HG02798 (cell line): ENCODE measurements around the gene LPP.
A peak's percentile ranks its signal among the peaks of the same experiment; 100 is the strongest.

Experiments used
- ATAC-seq: cut with Tn5 transposase; IDR thresholded peaks from one replicate; pipeline ENCODE4 v1.9.1; 2021; ENCODE audit warnings: mild to moderate bottlenecking; ENCODE audit not compliant: unreplicated experiment, poor library complexity

The LPP gene

GRCh38 chr3:188671971-188672370, 518.0 kb downstream of the LPP start:
- ATAC-seq, result no peak

GRCh38 chr3:188672840-188673239, 518.9 kb downstream of the LPP start:
- ATAC-seq, result no peak

- ATAC-seq, result no peak
These were observed 519.8 kb downstream of the LPP start for GRCh38 chr3:188673646-188674186.

GRCh38 chr3:188674595-188674994, 520.6 kb downstream of the LPP start:
- ATAC-seq, result no peak

- ATAC-seq, result no peak
These were observed 523.4 kb downstream of the LPP start for GRCh38 chr3:188677344-188677743.

GRCh38 chr3:188680189-188680588, 526.2 kb downstream of the LPP start:
- no peak for ATAC-seq

DNA sequence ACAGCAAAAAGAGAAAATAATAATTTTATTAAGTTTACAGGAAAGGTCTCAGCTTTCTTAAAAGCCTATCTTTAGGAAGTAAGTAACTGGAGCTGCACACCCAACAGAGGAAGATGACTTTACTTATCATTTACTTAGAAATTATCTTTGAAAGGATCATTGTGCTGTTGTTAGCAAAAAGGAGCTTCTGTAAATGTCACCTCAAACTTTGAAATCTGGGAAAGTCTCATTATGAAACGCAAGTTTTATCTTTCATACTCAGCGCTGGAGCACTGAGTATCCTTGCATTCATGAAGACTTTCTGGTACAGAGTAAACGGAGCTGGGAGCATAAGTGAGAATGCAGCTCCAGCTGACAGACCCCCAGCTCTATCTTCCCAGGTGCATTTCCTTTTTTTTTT, 526.6 kb downstream of the LPP start:
- ATAC-seq, result no peak

DNA sequence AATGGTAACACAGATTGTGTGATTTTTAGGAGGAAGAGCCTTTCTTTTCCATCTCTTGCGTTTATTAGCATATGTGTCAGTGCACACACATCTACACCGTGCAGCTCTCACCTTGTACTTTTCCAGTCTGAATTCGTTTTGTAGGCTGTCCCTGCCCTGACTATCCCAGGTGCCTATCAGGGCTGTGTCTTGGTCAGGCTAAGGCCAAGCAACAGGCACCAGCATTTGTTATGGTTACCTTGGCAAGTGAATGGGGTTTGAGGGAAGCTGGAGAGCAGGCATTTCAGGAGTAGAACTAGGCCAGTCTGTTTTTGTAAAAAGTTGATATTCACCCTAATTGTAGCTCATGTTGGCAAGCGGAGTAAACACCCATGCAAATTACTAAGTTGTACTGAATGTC, 528.4 kb downstream of the LPP start:
- ATAC-seq, result no peak

GRCh38 chr3:188683032-188683521, 529.1 kb downstream of the LPP start:
- ATAC-seq, result no peak

- ATAC-seq, result no peak
These were observed 530.3 kb downstream of the LPP start for GRCh38 chr3:188684276-188684675.

GRCh38 chr3:188685789-188686188, 531.8 kb downstream of the LPP start:
- ATAC-seq, result no peak

GRCh38 chr3:188686324-188686723, 532.4 kb downstream of the LPP start:
- no peak for ATAC-seq

- no peak for ATAC-seq
These were observed 533.4 kb downstream of the LPP start for GRCh38 chr3:188687389-188687788.

GRCh38 chr3:188689101-188689574, 535.2 kb downstream of the LPP start:
- ATAC-seq, result no peak

DNA sequence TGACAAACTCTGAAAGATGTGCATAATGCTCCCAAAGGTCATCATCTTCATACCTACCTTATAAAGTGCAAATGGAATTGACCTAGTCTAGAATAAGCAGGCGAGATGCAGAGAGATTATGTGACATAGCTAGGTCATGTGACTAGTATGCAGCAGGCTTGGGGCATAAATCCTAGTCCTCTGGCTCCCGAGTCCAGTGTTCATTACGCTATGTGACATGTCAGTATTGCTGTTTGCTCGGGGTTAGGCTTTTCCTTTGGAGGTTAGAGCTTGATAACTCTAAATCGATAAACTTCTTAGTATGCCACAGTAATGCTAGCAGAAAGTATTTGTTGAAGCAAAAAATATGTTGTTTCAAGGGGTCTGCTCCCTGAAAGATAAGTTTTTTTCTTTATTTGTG, 536.1 kb downstream of the LPP start:
- ATAC-seq, result no peak

DNA sequence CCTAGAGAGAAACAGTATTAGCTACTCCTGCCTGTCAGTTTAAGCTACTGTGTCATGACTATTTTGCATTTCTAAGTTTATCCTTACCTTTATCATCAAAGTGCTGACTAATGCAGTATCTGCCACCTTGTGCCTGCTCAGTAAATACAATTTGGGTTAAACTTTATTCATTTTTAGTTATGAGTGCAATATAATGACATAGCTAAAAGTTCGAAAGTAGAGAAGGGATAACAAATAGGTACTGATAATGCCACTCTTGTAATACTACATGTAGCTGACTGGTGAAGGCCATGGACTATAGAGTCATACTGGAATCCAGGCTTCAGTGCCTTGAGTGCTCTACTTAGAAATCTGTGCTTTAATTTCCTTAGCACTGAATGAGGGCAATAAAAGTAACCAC, 537.0 kb downstream of the LPP start:
- no peak for ATAC-seq

DNA sequence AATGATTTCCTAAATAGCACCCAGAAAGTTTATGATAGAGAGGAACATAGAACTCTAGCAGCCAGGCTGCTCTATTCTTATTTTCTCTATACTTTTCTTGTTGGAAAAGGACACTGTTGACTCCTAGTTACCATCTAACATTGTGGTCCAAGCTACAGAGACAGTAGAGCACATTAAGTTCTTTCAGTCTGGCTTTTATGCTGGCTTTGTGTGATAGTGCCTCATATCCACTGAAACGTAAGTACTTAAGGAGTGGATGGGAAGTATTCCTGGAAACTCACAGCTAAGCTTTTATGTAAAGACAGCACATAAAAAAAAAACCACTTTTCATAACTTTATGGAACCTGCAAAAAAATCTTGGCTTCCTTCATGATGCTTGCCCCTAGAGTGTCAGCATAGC, 537.7 kb downstream of the LPP start:
- no peak for ATAC-seq

DNA sequence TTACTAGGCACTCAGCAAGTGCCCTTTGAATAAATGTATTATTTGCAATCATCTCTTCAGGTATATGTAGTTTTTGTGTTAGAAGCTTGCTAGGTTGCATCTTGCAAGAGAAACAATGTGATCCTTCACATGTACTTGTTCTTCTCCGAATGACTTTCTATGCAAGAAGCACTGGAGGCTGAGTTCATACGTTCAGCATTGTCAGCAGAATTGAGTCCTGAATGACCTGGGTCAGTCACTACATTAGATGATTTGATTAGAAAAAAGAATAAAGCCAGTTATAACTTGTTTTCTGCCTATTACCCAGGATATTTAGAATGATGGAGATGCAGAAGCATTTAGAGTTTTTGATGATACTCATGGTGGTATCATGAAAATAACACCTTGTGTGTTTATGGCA, 538.7 kb downstream of the LPP start:
- no peak for ATAC-seq

- no peak for ATAC-seq
These were observed 539.5 kb downstream of the LPP start for GRCh38 chr3:188693435-188693834.

DNA sequence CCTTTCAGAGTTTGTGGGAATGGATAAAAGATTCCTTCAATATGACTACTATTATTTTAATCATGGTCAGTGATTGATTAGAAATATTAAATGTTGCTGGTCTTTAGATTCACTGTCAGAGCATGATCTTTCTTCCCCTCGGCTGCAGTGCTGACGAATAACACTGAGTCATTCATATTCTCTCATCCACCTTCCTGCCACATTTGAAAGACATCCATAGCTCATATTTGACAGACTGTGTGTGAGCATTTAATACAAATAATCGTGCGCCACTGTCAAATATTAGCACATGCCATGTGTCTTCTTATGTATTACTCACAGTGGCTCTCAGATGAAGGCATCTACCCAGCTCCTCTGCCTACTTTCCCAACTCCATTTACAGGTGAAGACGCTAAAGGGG, 541.3 kb downstream of the LPP start:
- no peak for ATAC-seq

DNA sequence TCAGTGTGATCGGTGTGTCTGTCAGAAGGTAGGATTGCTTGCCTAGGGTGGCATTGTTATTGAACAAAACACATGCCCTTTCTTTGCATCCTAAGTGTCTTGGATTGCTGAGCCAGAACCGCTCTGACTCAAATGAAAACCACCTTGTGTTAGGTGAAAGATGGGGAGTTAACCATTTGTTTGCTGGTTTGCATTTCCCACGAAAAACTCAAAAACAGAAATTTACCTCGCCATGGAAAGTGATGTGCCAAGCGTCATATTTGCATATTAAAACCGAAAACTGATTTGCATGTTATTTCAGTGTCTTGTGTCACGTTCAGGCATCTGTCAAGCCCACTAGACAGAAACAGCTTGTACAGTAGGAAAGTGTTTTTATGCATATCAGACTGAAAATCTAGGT, 543.2 kb downstream of the LPP start:
- ATAC-seq, result peak; percentile 50

DNA sequence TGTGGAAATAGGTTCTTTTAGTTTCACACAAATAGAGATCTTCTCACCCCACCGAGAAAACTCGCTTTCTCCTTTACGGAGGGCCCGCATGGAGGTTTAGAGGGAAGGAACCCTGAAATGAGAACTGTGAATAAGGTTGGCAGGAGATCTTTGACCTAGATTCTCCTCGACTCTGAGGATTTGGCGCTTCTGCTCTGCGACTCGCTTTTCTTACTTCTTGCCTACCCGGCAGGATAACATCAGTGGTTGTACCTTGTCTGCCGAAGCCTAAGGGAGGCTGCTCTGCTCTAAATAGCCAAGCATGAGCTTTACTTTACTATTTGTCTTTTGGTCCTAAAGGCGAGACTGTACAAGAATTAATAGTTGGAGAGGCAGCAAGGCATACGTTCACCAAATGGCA, 544.5 kb downstream of the LPP start:
- no peak for ATAC-seq

- no peak for ATAC-seq
These were observed 546.5 kb downstream of the LPP start for GRCh38 chr3:188700501-188700900.
